H1 (cell line): ENCODE results near the gene RASSF3. TPM values are rescaled to one million over a fixed set of nuclear protein-coding genes. Genes with fewer than 3 reads are reported as not detected.
"Not testable (repeated sequence)": the region's sequence is repeated elsewhere in the genome, so short reads cannot be mapped to it uniquely, and the experiment has no call there.

Experiments used
- CTCF ChIA-PET: fragments of 300-600 bp; sonication (Branson Sonifier 250); formaldehyde crosslinking; loops from one replicate; lab custom pipeline; 2021; ENCODE audit not compliant: partially characterized antibody; lab: Charles Lee
- POLR2A ChIA-PET: fragments of 300-600 bp; sonication (Branson Sonifier 250); formaldehyde crosslinking; loops from one replicate; lab custom pipeline; 2021; ENCODE audit warnings: inconsistent platforms; ENCODE audit not compliant: partially characterized antibody; lab: Charles Lee
- DNase-seq, 2 experiments: peaks; one replicate each; pipeline versions ENCODE4 v3.0.0 to v3.0.0-alpha.2; 2010 to 2022; ENCODE audit warnings: low spot score in 2 of 2, low read depth in 1 of 2, mixed read lengths in 1 of 2
- FAIRE-seq: peaks from 2 replicates; lab custom pipeline; 2011; peaks lifted over from hg19 to GRCh38; lab: Jason Lieb, UNC
- H2AFZ ChIP-seq: 2 replicates; pipeline ENCODE4 v1.8.1; 2012; ENCODE audit warnings: low read length, inconsistent platforms
- H2AK5ac ChIP-seq: 2 replicates; pipeline ENCODE4 v1.6.1; 2013; ENCODE audit warnings: low read depth, low read length
- H2BK120ac ChIP-seq: replicated peaks from 2 replicates; pipeline ENCODE3; 2013; ENCODE audit warnings: low read depth, low read length, inconsistent platforms
- H2BK12ac ChIP-seq: 2 replicates; pipeline ENCODE4 v1.6.1; 2013; ENCODE audit warnings: low read depth, low read length
- H2BK15ac ChIP-seq: 2 replicates; pipeline ENCODE4 v1.6.1; 2013; ENCODE audit warnings: low read length
- H2BK20ac ChIP-seq: 2 replicates; pipeline ENCODE4 v1.6.1; 2013; ENCODE audit warnings: low read length
- H2BK5ac ChIP-seq: 2 replicates; pipeline ENCODE4 v1.6.1; 2013; ENCODE audit warnings: low read depth, low read length
- H3K14ac ChIP-seq: 2 replicates; pipeline ENCODE4 v1.6.1; 2013; ENCODE audit warnings: inconsistent platforms; ENCODE audit not compliant: insufficient read length
- H3K18ac ChIP-seq: 2 replicates; pipeline ENCODE4 v1.6.1; 2013; ENCODE audit warnings: low read length; ENCODE audit errors: extremely low read depth
- H3K23ac ChIP-seq: 2 replicates; pipeline ENCODE4 v1.6.1; 2013; ENCODE audit warnings: inconsistent platforms; ENCODE audit not compliant: insufficient read length
- H3K23me2 ChIP-seq: 2 replicates; pipeline ENCODE4 v1.6.1; 2013; ENCODE audit warnings: low read depth, low read length
- H3K27ac ChIP-seq: 2 replicates; pipeline ENCODE4 v1.6.1; 2011; ENCODE audit warnings: low read depth, low read length, inconsistent platforms
- H3K27me3 ChIP-seq, 4 experiments: replicated peaks in 1 of 4; 1 replicate in 1 of 4; 2 replicates in 3 of 4; pipeline versions ENCODE4 v1.6.1 to v1.8.1; 2011 to 2013; ENCODE audit warnings: low read length in 3 of 4, mild to moderate bottlenecking in 3 of 4, inconsistent platforms in 2 of 4, mixed read lengths in 2 of 4, moderate library complexity in 1 of 4; ENCODE audit not compliant: control insufficient read depth in 3 of 4, insufficient read depth in 3 of 4; ENCODE audit errors: extremely low read depth in 1 of 4
- H3K36me3 ChIP-seq, 4 experiments: 2 replicates each; pipeline versions ENCODE4 v1.6.1 to v1.8.1; 2011 to 2013; ENCODE audit warnings: mild to moderate bottlenecking in 4 of 4, low read length in 3 of 4, moderate library complexity in 2 of 4, control low read depth in 1 of 4, inconsistent platforms in 1 of 4; ENCODE audit not compliant: insufficient read depth in 4 of 4, control insufficient read depth in 2 of 4
- H3K4ac ChIP-seq: replicated peaks from 2 replicates; pipeline ENCODE3; 2013; ENCODE audit warnings: low read length, low read depth, mixed read lengths, inconsistent platforms; ENCODE audit not compliant: insufficient read length
- H3K4me1 ChIP-seq, 4 experiments: replicated peaks in 1 of 4; 1 replicate in 1 of 4; 2 replicates in 3 of 4; pipeline versions ENCODE4 v1.6.1 to v1.8.1; 2011 to 2013; ENCODE audit warnings: low read length in 3 of 4, inconsistent platforms in 2 of 4, mixed read lengths in 1 of 4; ENCODE audit not compliant: insufficient read depth in 4 of 4, control insufficient read depth in 3 of 4
- H3K4me2 ChIP-seq, 2 experiments: 2 replicates each; pipeline versions ENCODE4 v1.6.1 to v1.8.1; 2011 to 2013; ENCODE audit warnings: low read depth in 2 of 2, low read length in 2 of 2, control low read depth in 1 of 2, inconsistent platforms in 1 of 2, mild to moderate bottlenecking in 1 of 2; ENCODE audit not compliant: insufficient read depth in 1 of 2
- H3K4me3 ChIP-seq, 4 experiments: fragments of 200-600, 300-600 bp in 1 of 4; sonication (generic), shearing (Covaris generic), sonication (Bioruptor Twin) in 1 of 4; 2 replicates each; pipeline versions ENCODE4 v1.5.1 to v1.8.1; 2011 to 2016; ENCODE audit warnings: low read length in 4 of 4, low read depth in 3 of 4, control low read depth in 2 of 4, inconsistent platforms in 2 of 4, mild to moderate bottlenecking in 2 of 4, mixed read lengths in 1 of 4, moderate library complexity in 1 of 4; ENCODE audit not compliant: insufficient read depth in 2 of 4; ENCODE audit errors: extremely low read depth in 1 of 4
- H3K56ac ChIP-seq: replicated peaks from 2 replicates; pipeline ENCODE3; 2013; ENCODE audit warnings: low read depth, mild to moderate bottlenecking, mixed read lengths, low read length, inconsistent platforms; ENCODE audit not compliant: insufficient read length
- H3K79me1 ChIP-seq: 2 replicates; pipeline ENCODE4 v1.6.1; 2013; ENCODE audit warnings: low read depth, low read length, control low read depth
- H3K79me2 ChIP-seq, 2 experiments: 2 replicates each; pipeline versions ENCODE4 v1.6.1 to v1.8.1; 2012 to 2013; ENCODE audit warnings: low read length in 2 of 2, mild to moderate bottlenecking in 2 of 2, inconsistent platforms in 1 of 2; ENCODE audit not compliant: insufficient read depth in 2 of 2, control insufficient read depth in 1 of 2
- H3K9ac ChIP-seq, 4 experiments: replicated peaks in 1 of 4; 1 replicate in 1 of 4; 2 replicates in 3 of 4; pipeline versions ENCODE4 v1.6.1 to v1.8.1; 2011 to 2013; ENCODE audit warnings: low read depth in 3 of 4, low read length in 3 of 4, control low read depth in 2 of 4, mild to moderate bottlenecking in 2 of 4, moderate library complexity in 2 of 4, inconsistent platforms in 1 of 4; ENCODE audit errors: extremely low read depth in 1 of 4
- H3K9me3 ChIP-seq, 2 experiments: 2 replicates each; pipeline versions ENCODE4 v1.6.1 to v1.8.1; 2012 to 2013; ENCODE audit warnings: mild to moderate bottlenecking in 2 of 2, moderate library complexity in 2 of 2, control low read depth in 1 of 2, inconsistent platforms in 1 of 2, low read depth in 1 of 2, low read length in 1 of 2, mixed read lengths in 1 of 2; ENCODE audit not compliant: insufficient read depth in 2 of 2
- H4K20me1 ChIP-seq, 2 experiments: replicated peaks in 1 of 2; 2 replicates each; pipeline versions ENCODE3 to v1.8.1; 2011 to 2013; ENCODE audit warnings: inconsistent platforms in 2 of 2, low read length in 2 of 2, mild to moderate bottlenecking in 1 of 2; ENCODE audit not compliant: insufficient read depth in 2 of 2, control insufficient read depth in 1 of 2
- H4K5ac ChIP-seq: 2 replicates; pipeline ENCODE4 v1.6.1; 2013; ENCODE audit warnings: low read length, low read depth, mixed read lengths, inconsistent platforms; ENCODE audit not compliant: insufficient read length
- H4K8ac ChIP-seq: 2 replicates; pipeline ENCODE4 v1.8.0; 2013; ENCODE audit warnings: mild to moderate bottlenecking, moderate library complexity, low read length, inconsistent platforms; ENCODE audit not compliant: insufficient read depth; ENCODE audit errors: extremely low read depth
- H4K91ac ChIP-seq: replicated peaks from 2 replicates; pipeline ENCODE3; 2013; ENCODE audit warnings: low read length, mixed read lengths, inconsistent platforms; ENCODE audit not compliant: insufficient read length
- whole genome bisulfite sequencing, 2 experiments: shearing (Covaris generic) in 1 of 2; methylation state at CpG; one replicate each; pipeline versions ENCODE4 v1.1.6 to v1.1.7; 2013 to 2015; ENCODE audit warnings: low lambda C conversion rate in 2 of 2, mixed read lengths in 2 of 2, inconsistent platforms in 1 of 2, low coverage in 1 of 2, missing lambda C conversion rate in 1 of 2; ENCODE audit not compliant: insufficient replicate concordance in 2 of 2, insufficient coverage in 1 of 2, insufficient read length in 1 of 2; ENCODE audit errors: extremely low coverage in 1 of 2, missing lambda C conversion rate in 1 of 2; 5-methylcytosine and 5-hydroxymethylcytosine counted together
- polyA plus RNA-seq, 7 experiments: library from polyadenylated mRNA; depleted of rRNA in 3 of 7; stranded (reverse) in 5 of 7; unstranded in 2 of 7; fragments of >200 nt in 5 of 7; fragments of 200-250 nt in 2 of 7; gene quantifications; 1 replicate in 5 of 7; 2 replicates in 1 of 7; 4 replicates in 1 of 7; pipeline versions ENCODE4 v1.2.1 to v1.2.3, GENCODE V29; 2011 to 2013; ENCODE audit warnings: missing spikeins in 2 of 7, mixed read lengths in 2 of 7
- total RNA-seq: library from RNA; stranded (reverse); fragmentation: NEBNext Ultra II Directional; extraction: Animal tissue kit (Norgen Biotek cat#: 25700); gene quantifications from 2 replicates; pipeline ENCODE4 v1.2.1, GENCODE V29; 2021

Gene RASSF3
- total and polyA plus RNA-seq, 2 of the 8 experiments (the other 6 are each of a cell fraction or from before 2014, with no cell fraction given) = 19.1 to 64.3 TPM

DNA sequence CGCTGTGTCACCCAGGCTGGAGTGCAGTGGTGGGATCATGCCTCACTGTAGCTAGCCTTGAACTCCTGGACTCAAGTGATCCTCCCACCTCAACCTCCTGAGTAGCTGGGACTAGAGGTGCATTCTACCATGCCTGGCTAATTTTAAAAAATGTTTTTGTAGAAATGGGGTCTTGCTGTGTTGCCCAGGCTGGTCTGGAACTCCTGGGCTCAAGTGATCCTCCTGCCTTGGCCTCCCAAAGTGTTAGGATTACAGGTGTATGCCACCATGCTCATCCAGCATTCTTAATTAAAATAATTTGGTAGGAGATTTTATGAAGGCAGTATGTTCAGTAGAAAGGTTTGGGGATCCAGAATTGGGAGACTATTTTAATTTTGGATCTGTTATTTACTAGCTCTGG is 16.3 kb downstream of the RASSF3 start:
- H3K9ac ChIP-seq, H2BK15ac ChIP-seq, H3K18ac ChIP-seq, DNase-seq, H2AFZ ChIP-seq, H3K23ac ChIP-seq, H4K5ac ChIP-seq, H4K20me1 ChIP-seq, H2BK120ac ChIP-seq, H3K14ac ChIP-seq, H3K4me2 ChIP-seq, H3K27ac ChIP-seq, H2BK5ac ChIP-seq, H3K4me3 ChIP-seq, H3K23me2 ChIP-seq, H3K9me3 ChIP-seq, H2AK5ac ChIP-seq, H4K8ac ChIP-seq, H3K4me1 ChIP-seq, H2BK20ac ChIP-seq, H3K36me3 ChIP-seq, H3K56ac ChIP-seq, H3K4ac ChIP-seq, H2BK12ac ChIP-seq, H3K79me1 ChIP-seq, H4K91ac ChIP-seq, FAIRE-seq, H3K27me3 ChIP-seq: not testable (repeated sequence)
- POLR2A ChIA-PET = interaction anchor here (0.6 to 0.8 kb wide), 2 partner anchors 15 to 20 kb away, joined by 3 to 4 read pairs; no protein-coding TSS in a partner anchor
- H3K79me2 ChIP-seq = peaks cover 15 to 94% of the 10 kb centered on the region in 2 experiments
- CTCF ChIA-PET = interaction anchor here (2.6 kb wide), 1 partner anchor 18 kb away, joined by 8 read pairs; no protein-coding TSS in a partner anchor
- WGBS, 2 experiments = 100% methylated on average over 1 of the region's 1 CpG; no CpG with 5 or more reads in 1 of the 2 experiments
